Measurements from ENCODE around the gene OBI1.

DNA sequence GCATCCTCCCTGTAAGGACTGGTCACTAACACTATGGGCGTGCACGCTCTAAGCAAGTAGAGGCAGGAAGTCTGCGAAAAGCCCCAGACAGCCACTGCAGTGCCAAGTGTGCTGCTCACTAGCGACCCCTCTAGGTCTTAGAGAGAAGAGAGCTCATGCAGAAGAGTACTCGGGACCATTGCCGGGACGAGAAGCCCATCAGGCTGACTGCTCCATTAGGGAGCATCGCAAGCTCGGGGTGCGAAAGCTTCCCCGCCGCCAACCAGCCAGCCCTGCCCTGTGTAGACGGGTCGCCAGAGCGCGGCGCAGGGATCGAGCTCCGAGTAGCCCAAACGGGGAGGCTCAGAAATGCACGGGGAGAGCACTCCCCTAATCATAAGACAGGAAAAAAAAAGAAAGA is 72.2 kb downstream of the OBI1 start:
- TF ChIP-seq, protein P1, sequence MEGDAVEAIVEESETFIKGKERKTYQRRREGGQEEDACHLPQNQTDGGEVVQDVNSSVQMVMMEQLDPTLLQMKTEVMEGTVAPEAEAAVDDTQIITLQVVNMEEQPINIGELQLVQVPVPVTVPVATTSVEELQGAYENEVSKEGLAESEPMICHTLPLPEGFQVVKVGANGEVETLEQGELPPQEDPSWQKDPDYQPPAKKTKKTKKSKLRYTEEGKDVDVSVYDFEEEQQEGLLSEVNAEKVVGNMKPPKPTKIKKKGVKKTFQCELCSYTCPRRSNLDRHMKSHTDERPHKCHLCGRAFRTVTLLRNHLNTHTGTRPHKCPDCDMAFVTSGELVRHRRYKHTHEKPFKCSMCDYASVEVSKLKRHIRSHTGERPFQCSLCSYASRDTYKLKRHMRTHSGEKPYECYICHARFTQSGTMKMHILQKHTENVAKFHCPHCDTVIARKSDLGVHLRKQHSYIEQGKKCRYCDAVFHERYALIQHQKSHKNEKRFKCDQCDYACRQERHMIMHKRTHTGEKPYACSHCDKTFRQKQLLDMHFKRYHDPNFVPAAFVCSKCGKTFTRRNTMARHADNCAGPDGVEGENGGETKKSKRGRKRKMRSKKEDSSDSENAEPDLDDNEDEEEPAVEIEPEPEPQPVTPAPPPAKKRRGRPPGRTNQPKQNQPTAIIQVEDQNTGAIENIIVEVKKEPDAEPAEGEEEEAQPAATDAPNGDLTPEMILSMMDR (IDR thresholded peaks at IDR 0.05; ENCODE audit: low read length) = peak; percentile 48
- TF ChIP-seq EZH2 (IDR thresholded peaks at IDR 0.05; ENCODE audit: borderline replicate concordance, low read length) = no peak
